ACC112 (cell line): ENCODE measurements around the gene BICDL1.
A peak's percentile ranks its signal among the peaks of the same experiment; 100 is the strongest.

ENCODE experiments used
- H2AFZ ChIP-seq: fragments of 200-600 bp; sonication (generic); one replicate; pipeline ENCODE4 v1.6.0; 2017; ENCODE audit warnings: antibody characterized with exemption, low read length; ENCODE audit not compliant: unreplicated experiment
- H3K27ac ChIP-seq: fragments of 200-600 bp; sonication (generic); 2 replicates; pipeline ENCODE4 v1.5.1; 2014; ENCODE audit warnings: low read depth, mild to moderate bottlenecking, antibody characterized with exemption, low read length, moderate library complexity
- H3K27me3 ChIP-seq: fragments of 200-600 bp; sonication (generic); 2 replicates; pipeline ENCODE4 v1.6.1; 2014; ENCODE audit warnings: mild to moderate bottlenecking, antibody characterized with exemption, low read length, moderate library complexity, mixed read lengths; ENCODE audit not compliant: insufficient read depth
- H3K36me3 ChIP-seq: fragments of 200-600 bp; sonication (generic); 2 replicates; pipeline ENCODE4 v1.6.1; 2016; ENCODE audit warnings: mild to moderate bottlenecking, antibody characterized with exemption, low read length, moderate library complexity, mixed read lengths; ENCODE audit not compliant: insufficient read depth
- H3K4me1 ChIP-seq: fragments of 200-600 bp; sonication (generic); one replicate; pipeline ENCODE4 v1.6.1; 2016; ENCODE audit warnings: low read length, mixed read lengths; ENCODE audit not compliant: insufficient read depth, unreplicated experiment, control insufficient read depth
- H3K4me3 ChIP-seq: fragments of 200-600 bp; sonication (generic); 2 replicates; pipeline ENCODE4 v1.5.1; 2014; ENCODE audit warnings: mild to moderate bottlenecking, low read depth, low read length
- H3K79me2 ChIP-seq: fragments of 200-600 bp; sonication (generic); one replicate; pipeline ENCODE4 v1.6.0; 2016; ENCODE audit warnings: low read length; ENCODE audit not compliant: control insufficient read depth, unreplicated experiment, insufficient read depth

Gene BICDL1

DNA sequence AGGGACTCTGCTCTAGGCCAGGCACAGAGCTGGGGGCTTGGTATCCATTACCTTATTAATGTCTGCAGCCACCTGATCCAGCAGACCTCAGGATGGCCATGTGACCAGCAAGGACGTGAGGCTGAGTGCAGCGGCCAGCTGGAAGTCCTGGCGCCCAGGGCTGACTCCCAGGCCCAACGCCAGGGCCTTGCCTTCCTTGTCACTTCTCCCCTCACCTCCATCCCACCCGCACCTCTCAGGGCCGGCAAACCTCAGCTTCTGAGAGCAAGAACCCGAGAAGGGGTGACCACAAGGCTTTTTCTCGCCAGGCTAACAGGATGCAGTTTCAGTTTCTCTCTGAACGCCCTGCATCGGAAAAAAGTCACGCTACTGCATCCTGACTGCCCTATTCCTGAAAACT, 112.1 kb downstream of the BICDL1 start:
- H3K27ac ChIP-seq: no peak overlapping the region
- H3K36me3 ChIP-seq: peaks cover 3% of the 10 kb centered on the region; the same call in 1 of the 2 replicates
- no peaks in the 10 kb centered on the region for H3K27me3 ChIP-seq
- no peak overlapping the region for H3K4me3 ChIP-seq
- peaks cover 54% of the 10 kb centered on the region for H3K79me2 ChIP-seq
- H2AFZ ChIP-seq: no peak overlapping the region
- peaks cover 14% of the 10 kb centered on the region for H3K4me1 ChIP-seq

DNA sequence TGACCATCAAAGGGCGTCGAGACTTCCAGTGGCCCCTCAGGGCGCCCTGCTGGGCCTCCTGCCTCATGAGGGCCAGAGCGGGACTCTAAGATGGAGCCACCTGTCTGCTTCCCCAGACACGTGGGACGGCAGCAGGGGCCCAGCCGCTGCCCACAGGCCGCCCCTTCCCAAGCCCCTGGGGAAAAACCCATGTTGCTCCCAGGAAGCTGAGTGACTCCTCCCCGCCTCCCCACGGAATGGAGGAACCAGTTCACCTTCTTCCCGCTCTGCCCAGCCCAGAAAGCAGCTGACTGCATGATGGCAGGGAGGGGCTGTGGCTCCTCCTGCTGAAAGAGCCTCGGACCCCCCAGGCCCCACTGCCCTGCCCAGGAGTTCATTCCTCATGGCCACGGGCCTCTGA, 112.6 kb downstream of the BICDL1 start:
- Histone ChIP-seq H3K4me3 (no peak overlapping the region), H3K79me2 (peaks cover 58% of the 10 kb centered on the region), H3K27ac (no peak overlapping the region)

DNA sequence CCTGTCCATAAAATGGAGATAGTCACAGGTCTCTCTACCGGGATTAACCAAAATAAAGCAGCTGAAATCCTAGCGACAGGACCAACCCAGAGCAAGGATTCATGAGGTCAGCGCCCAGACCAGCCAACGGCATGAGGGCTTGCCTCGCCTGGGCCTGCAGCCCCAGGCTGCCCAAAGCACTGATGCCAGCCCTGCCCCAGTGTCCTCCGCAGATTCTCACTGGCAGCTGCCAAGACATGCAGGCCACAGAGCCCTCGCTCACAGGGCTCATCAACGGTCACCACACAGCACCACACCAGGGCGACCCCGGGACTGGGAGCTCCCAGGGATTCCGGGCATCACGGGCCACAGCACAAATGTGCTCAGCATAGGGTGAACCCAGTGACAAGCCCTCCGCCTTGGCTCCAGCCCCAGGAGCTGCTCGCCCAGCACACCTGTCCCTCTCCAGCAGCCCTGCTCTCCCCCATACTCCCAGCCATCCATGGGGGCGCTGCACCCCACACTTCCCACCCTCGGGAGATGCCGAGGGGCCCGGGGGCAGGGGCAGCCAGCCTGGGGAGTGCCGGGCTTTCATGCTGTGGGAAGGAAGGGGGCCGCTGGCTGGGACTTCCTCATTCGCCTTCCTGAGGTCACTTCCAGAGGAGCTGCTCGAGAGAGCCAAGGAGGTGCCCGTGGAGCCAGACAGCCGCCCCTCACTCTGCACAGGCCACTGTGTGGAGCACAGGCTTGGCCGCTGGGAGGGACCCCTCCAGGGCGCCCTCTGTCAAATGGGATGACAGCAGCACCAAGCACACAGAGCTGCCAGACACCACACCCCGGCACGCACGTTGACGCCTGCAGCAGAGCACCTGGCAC, 113.4 kb downstream of the BICDL1 start:
- Histone ChIP-seq H3K79me2 (peaks cover 64% of the 10 kb centered on the region), H3K36me3 (0 out of 2 replicates have a peak, but pooled peaks cover 2% of the 10 kb centered on the region), H3K27ac (no peak overlapping the region)

More for the DNA sequence above, 112.6 kb downstream of the BICDL1 start:
- H3K4me1 ChIP-seq: peaks cover 14% of the 10 kb centered on the region
- no peak overlapping the region for H2AFZ ChIP-seq
- H3K36me3 ChIP-seq: peaks cover 3% of the 10 kb centered on the region; the same call in 1 of the 2 replicates
- H3K27me3 ChIP-seq: no peaks in the 10 kb centered on the region

DNA sequence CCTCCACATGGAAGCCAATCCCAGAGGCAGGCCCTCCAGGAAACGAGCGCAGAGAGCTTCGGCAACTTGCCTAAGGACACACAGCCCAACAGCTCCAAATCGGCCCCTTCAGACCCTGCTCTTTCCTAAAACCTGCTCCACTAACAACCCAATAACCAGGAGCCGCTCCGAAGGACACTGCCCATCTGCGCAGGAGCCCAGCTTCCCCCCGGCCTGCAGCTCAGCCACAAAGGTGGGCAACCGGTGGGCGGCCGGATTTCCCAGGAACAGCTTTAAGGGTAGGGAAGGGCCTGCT, 114.0 kb downstream of the BICDL1 start:
- Histone ChIP-seq H3K79me2 (peaks cover 67% of the 10 kb centered on the region), H3K4me1 (peaks cover 14% of the 10 kb centered on the region), H3K36me3 (no peaks in the 10 kb centered on the region), H3K27me3 (no peaks in the 10 kb centered on the region), H3K27ac (no peak overlapping the region), H3K4me3 (no peak overlapping the region), H2AFZ (no peak overlapping the region)

More for the DNA sequence above, 113.4 kb downstream of the BICDL1 start:
- Histone ChIP-seq H3K4me1 (peaks cover 14% of the 10 kb centered on the region), H2AFZ (no peak overlapping the region), H3K27me3 (no peaks in the 10 kb centered on the region), H3K4me3 (no peak overlapping the region)

DNA sequence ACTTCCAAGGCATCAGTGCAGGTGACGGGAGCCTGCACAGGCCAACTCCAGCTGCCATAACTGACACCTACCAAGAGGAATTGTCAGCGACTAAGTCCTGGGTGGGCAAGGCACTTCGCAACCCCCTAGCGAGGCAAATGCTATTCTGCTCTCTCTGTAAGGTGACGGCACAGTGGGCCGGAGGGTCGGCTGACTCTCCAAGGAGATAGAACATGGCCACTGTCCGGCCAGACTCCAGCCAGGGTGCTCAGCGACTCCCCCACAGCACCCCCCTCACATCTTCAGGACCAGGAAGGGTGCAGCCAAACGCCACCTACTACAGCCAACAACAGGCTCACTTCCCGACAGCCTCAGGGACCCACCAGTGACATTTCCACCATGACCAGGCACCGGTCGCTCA, 114.3 kb downstream of the BICDL1 start:
- no peaks in the 10 kb centered on the region for H3K36me3 ChIP-seq
- no peaks in the 10 kb centered on the region for H3K27me3 ChIP-seq
- no peak overlapping the region for H3K27ac ChIP-seq

DNA sequence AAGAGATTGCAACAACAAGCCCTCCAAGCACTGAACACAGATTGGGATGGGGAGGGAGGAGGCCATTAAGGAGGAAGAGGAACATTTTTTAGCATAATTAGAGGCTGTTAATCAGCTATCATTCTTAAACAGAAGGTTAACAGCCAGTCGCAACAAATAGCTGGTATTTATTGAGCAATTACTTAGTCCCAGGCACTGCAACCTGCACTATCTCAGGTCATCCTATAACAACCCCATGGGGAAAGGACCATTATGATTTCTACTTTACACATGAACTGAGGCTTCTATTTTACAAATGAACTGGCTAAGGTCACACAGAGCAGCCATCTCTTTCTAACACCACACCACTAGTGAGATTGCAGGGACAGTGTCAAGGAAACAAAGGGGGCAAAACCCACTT, 117.1 kb downstream of the BICDL1 start:
- Histone ChIP-seq H3K36me3 (no peaks in the 10 kb centered on the region), H3K4me3 (no peak overlapping the region), H3K4me1 (peaks cover 11% of the 10 kb centered on the region), H3K79me2 (peaks cover 89% of the 10 kb centered on the region), H3K27ac (no peak overlapping the region), H2AFZ (no peak overlapping the region), H3K27me3 (no peaks in the 10 kb centered on the region)

More for the DNA sequence above, 114.3 kb downstream of the BICDL1 start:
- Histone ChIP-seq H3K79me2 (peaks cover 71% of the 10 kb centered on the region), H2AFZ (no peak overlapping the region), H3K4me1 (peaks cover 14% of the 10 kb centered on the region), H3K4me3 (no peak overlapping the region)

DNA sequence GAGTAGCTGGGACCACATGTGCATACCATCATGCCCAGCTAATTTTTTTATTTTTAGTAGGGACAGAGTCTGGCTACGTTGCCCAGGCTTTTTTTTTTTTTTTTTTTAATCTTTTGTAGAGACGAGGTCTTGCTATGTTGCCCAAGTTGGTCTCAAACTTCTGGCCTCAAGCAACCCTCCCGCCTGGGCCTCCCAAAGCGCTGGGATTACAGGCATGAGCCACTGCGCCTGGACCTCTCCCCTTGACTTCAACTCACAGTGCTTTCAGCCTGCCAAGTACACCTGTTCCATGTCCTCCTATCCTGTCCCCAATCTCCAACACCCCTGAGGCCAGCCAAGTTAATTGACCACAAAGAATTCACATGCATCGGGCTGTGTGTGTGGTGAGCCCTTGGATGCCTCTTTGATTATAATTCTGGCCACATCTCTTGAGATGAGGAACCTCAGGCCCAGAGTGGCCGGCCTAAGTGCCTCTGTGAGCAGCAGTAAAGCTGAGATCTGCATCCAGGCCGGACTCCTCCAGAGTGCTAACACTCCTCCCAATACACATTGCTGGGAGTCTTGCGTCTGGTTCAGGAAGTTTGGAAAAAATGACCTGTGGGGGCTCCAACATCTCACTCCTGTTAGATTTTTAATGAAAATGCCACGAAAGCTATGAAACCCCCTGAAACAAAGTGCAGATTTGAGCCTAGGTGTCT, 120.7 kb downstream of the BICDL1 start:
- Histone ChIP-seq H3K4me3 (no peak overlapping the region), H3K36me3 (peaks cover 6% of the 10 kb centered on the region; the same call in 1 of the 2 replicates), H3K27me3 (no peaks in the 10 kb centered on the region), H3K79me2 (peaks cover 87% of the 10 kb centered on the region), H2AFZ (no peak overlapping the region), H3K27ac (no peak overlapping the region), H3K4me1 (peaks cover 4% of the 10 kb centered on the region)

DNA sequence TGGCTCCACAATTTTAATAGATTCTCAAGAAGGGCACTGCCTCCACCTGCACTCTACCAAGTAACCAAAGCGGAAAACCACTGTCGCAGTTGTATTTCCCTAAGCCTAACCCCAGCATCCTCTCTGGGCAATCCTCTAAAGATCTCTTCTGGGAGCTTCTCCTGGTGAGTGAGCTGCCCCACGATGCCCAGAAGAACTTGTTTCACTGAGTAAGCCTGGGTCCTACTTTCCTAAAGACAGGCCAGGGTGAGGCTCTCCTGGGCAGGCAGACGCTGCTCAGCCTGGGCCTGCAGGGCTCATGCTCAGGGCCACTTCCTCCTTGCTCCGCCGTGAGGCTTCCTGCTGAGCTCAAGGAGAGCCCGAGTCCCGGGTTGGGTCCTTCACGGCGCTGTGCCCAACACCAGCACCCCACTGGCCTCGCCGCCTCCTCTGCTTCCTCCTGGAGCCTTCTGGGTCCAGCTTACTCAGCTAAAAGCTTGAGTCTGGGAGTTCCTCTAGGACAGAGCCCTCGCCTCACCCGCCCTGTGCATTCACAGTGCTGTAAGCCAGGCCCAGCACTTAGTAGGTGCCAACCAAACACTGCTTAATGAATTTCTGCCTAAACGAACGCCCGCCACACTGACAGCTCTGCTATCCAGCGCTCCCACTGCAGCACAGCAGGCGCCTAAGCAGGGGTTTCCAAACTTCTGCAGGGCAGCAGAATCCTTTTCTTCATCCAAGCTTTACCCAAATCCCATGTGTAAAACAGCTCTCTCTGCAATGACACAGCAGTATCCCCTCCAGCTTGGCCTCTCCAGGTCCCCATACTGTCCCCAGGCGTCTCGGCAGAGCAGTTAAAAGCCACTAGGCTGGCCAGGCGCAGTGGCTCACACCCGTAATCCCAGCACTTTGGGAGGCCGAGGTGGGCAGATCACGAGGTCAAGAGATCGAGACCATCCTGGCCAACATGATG, 121.8 kb downstream of the BICDL1 start:
- H3K79me2 ChIP-seq: peaks cover 90% of the 10 kb centered on the region
- no peak overlapping the region for H3K4me3 ChIP-seq
- no peak overlapping the region for H2AFZ ChIP-seq
- H3K4me1 ChIP-seq: peaks cover 14% of the 10 kb centered on the region
- H3K36me3 ChIP-seq: peaks cover 7% of the 10 kb centered on the region; the same call in 1 of the 2 replicates
- no peaks in the 10 kb centered on the region for H3K27me3 ChIP-seq
- H3K27ac ChIP-seq: no peak overlapping the region

DNA sequence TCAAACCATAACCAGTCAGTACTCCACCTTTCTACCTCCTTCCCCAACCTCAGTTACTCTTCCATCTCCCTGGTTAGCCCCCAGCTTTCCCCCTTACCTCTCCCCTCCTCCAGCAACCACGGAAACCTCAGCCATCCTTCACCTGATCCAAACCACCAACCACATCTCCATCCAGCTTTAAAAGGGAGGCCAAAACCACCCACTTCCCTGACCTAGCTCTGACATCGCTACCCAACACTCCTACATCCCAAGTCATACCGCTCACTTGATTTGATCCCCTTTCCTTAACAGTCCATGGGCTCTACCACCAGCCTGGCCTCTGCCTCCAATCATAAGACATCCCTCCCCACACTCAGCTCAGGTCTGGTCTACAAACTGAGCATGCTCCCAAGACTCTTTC, 126.0 kb downstream of the BICDL1 start:
- Histone ChIP-seq H3K79me2 (peaks cover 78% of the 10 kb centered on the region), H3K27me3 (no peaks in the 10 kb centered on the region), H3K4me1 (peaks cover 32% of the 10 kb centered on the region), H3K36me3 (peaks cover 7% of the 10 kb centered on the region; the same call in 1 of the 2 replicates), H3K4me3 (peak overlapping the region; percentile 97), H3K27ac (no peak overlapping the region), H2AFZ (no peak overlapping the region)
